Adipocyte (in vitro differentiated cells): ENCODE data around the gene CLDN6.
"Not testable (repeated sequence)": the region's sequence is repeated elsewhere in the genome, so short reads cannot be mapped to it uniquely, and the experiment has no call there.

ENCODE experiments used
- DNase-seq: peaks from one replicate; pipeline ENCODE4 v3.0.0-alpha.2; 2015; ENCODE audit warnings: low read depth
- H3K27me3 ChIP-seq: replicated peaks from 2 replicates; pipeline ENCODE4 v1.7.0; 2013; ENCODE audit warnings: mild to moderate bottlenecking, low read length, moderate library complexity; ENCODE audit not compliant: control insufficient read depth, insufficient read depth
- H3K36me3 ChIP-seq: 2 replicates; pipeline ENCODE4 v1.7.0; 2013; ENCODE audit warnings: low read length, mild to moderate bottlenecking, moderate library complexity; ENCODE audit not compliant: control insufficient read depth, insufficient read depth, severe bottlenecking
- H3K4me1 ChIP-seq: 2 replicates; pipeline ENCODE4 v1.7.0; 2013; ENCODE audit warnings: mild to moderate bottlenecking, low read length, moderate library complexity; ENCODE audit not compliant: control insufficient read depth, insufficient read depth
- H3K4me3 ChIP-seq: 2 replicates; pipeline ENCODE4 v1.7.0; 2013; ENCODE audit warnings: mild to moderate bottlenecking, low read length, moderate library complexity
- H3K9ac ChIP-seq: 2 replicates; pipeline ENCODE4 v1.7.0; 2013; ENCODE audit warnings: mild to moderate bottlenecking, low read length, moderate library complexity
- H3K9me3 ChIP-seq: 2 replicates; pipeline ENCODE4 v1.7.0; 2013; ENCODE audit warnings: mild to moderate bottlenecking, low read length, moderate library complexity; ENCODE audit not compliant: control insufficient read depth

CLDN6 gene

GRCh38 chr16:3058139-3059030, 40.4 kb upstream of the CLDN6 start:
- peak overlapping the region; percentile 86 for H3K4me3 ChIP-seq
- no peaks in the 10 kb centered on the region for H3K9me3 ChIP-seq
- peak overlapping the region; percentile 93 for H3K9ac ChIP-seq
- peaks cover 8% of the 10 kb centered on the region for H3K4me1 ChIP-seq
- H3K36me3 ChIP-seq: no peaks in the 10 kb centered on the region
- peak; percentile 52 for DNase-seq
- no peaks in the 10 kb centered on the region for H3K27me3 ChIP-seq

GRCh38 chr16:3057181-3058138, 39.5 kb upstream of the CLDN6 start:
- H3K4me3 ChIP-seq: no peak overlapping the region

DNA sequence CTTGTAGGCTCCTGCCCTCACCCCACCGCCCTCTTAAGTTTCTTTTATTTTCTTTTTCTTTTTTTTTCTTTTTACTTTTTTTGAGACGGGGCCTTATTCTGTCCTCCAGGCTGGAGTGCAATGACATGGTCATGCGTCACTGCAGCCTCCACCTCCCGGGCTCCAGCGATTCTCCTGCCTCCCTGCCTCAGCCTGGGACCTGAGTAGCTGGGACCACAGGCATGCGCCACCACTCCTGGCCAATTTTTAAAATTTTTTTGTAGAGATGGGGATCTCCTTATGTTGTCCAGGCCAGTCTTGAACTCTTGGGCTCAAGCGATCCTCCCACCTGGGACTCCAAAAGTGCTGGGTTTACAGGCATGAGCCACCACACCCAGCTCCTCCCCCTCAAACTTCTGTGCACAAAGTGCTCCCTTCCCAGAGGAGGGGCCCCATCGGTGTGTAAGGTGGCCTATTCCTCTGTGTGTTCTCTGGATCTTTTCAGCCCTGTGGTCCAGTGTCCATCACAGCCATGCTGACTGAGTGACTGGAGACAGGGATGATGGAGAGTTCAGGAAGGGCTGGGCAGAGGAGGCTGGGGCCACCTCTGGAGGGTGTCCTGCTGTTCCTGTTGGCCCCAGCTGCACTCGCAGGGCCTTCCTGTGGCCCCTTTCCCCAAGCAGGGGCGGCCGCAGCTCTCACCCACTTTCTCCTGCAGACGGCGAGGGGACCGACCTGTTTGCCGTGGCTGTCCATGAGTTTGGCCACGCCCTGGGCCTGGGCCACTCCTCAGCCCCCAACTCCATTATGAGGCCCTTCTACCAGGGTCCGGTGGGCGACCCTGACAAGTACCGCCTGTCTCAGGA, 38.6 kb upstream of the CLDN6 start:
- H3K36me3 ChIP-seq: no peaks in the 10 kb centered on the region
- peaks cover 6% of the 10 kb centered on the region for H3K27me3 ChIP-seq
- no peaks in the 10 kb centered on the region for H3K9me3 ChIP-seq
- no peak for DNase-seq
- H3K4me1 ChIP-seq: peaks cover 8% of the 10 kb centered on the region
- H3K9ac ChIP-seq: no peak overlapping the region
- no peak overlapping the region for H3K4me3 ChIP-seq

More at GRCh38 chr16:3057181-3058138, 39.5 kb upstream of the CLDN6 start:
- H3K36me3 ChIP-seq: no peaks in the 10 kb centered on the region
- DNase-seq: no peak
- H3K9ac ChIP-seq: no peak overlapping the region
- no peaks in the 10 kb centered on the region for H3K27me3 ChIP-seq
- no peaks in the 10 kb centered on the region for H3K9me3 ChIP-seq
- peaks cover 8% of the 10 kb centered on the region for H3K4me1 ChIP-seq

GRCh38 chr16:3055734-3056115, 37.7 kb upstream of the CLDN6 start:
- not testable (repeated sequence) for H3K9me3 ChIP-seq, H3K4me1 ChIP-seq, H3K9ac ChIP-seq, DNase-seq, H3K36me3 ChIP-seq, H3K4me3 ChIP-seq
- peaks cover 14% of the 10 kb centered on the region for H3K27me3 ChIP-seq

DNA sequence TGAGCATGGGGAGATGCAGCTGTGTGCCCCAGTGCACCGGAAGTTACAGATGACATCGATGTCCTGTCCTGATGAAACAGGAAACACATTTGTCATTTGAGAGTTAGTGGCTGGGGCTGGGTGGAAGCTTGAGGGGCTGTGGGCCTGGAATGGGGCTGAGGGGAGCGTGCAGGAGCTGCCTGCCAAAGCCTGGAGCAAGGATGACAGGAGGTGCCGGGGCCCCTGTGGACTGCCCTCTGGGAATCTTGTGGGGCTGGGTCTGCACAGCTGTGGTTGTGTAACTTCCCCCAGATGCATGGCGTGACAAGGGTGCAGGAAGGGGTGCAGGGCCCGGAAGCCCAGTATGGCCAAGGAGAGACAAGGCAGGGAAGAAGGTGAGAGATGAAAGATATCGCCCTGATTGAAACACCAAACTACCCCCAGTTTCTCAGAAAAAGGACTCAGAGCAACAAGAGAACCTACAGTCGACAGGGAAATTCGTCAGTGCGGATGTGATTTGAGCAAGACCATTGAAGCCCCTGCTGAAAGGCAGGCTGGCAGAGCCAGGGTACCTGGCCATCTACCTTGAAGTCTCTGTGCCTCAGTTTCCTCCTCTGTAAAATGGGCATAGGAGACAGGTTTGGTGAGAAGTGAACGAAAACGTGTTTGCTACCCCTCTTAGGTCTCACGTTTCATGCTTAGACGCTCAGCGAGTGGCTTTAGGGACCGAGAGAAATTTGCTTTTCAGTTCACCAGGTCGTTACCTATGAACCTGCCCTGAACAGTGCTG, 37.2 kb upstream of the CLDN6 start:
- H3K4me1 ChIP-seq: peaks cover 8% of the 10 kb centered on the region
- DNase-seq: no peak
- peaks cover 20% of the 10 kb centered on the region for H3K27me3 ChIP-seq
- no peak overlapping the region for H3K4me3 ChIP-seq
- no peak overlapping the region for H3K9ac ChIP-seq
- H3K9me3 ChIP-seq: no peaks in the 10 kb centered on the region
- no peaks in the 10 kb centered on the region for H3K36me3 ChIP-seq

GRCh38 chr16:3053330-3053710, 35.3 kb upstream of the CLDN6 start:
- not testable (repeated sequence) for H3K9me3 ChIP-seq, H3K36me3 ChIP-seq, DNase-seq, H3K4me3 ChIP-seq, H3K4me1 ChIP-seq, H3K9ac ChIP-seq
- peaks cover 38% of the 10 kb centered on the region for H3K27me3 ChIP-seq

GRCh38 chr16:3052571-3053329, 34.8 kb upstream of the CLDN6 start:
- H3K9ac ChIP-seq, H3K9me3 ChIP-seq, H3K36me3 ChIP-seq, H3K4me3 ChIP-seq, H3K4me1 ChIP-seq, DNase-seq: not testable (repeated sequence)
- H3K27me3 ChIP-seq: peaks cover 42% of the 10 kb centered on the region

- Histone ChIP-seq H3K36me3 (no peaks in the 10 kb centered on the region), H3K4me3 (no peak overlapping the region), H3K9ac (no peak overlapping the region), H3K27me3 (peaks cover 51% of the 10 kb centered on the region), H3K9me3 (no peaks in the 10 kb centered on the region), H3K4me1 (no peaks in the 10 kb centered on the region)
- DNase-seq: no peak
Observed at GRCh38 chr16:3051494-3051893, 33.5 kb upstream of the CLDN6 start.

DNA sequence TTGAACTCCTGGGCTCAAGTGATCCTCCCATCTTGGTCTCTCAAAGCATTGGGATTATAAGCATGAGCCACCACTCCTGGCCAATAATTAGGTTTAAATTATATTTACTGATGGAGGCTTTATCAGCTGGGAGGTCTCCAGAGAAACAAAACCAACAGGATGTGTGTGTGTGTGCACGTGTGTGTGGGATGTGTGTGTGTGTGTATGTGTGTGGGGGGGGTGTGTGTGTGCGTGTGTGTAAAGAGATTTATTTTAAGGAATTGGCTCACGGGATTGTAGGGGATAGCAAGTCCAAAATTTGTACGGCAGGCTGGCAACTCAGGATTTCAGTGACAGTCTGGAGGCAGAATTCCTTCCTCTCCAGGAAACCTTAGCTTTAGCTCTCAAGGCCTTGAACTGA, 33.0 kb upstream of the CLDN6 start:
- Histone ChIP-seq H3K27me3 (peaks cover 51% of the 10 kb centered on the region), H3K4me1 (no peaks in the 10 kb centered on the region), H3K4me3 (no peak overlapping the region), H3K36me3 (no peaks in the 10 kb centered on the region), H3K9me3 (no peaks in the 10 kb centered on the region), H3K9ac (no peak overlapping the region)
- DNase-seq: no peak

DNA sequence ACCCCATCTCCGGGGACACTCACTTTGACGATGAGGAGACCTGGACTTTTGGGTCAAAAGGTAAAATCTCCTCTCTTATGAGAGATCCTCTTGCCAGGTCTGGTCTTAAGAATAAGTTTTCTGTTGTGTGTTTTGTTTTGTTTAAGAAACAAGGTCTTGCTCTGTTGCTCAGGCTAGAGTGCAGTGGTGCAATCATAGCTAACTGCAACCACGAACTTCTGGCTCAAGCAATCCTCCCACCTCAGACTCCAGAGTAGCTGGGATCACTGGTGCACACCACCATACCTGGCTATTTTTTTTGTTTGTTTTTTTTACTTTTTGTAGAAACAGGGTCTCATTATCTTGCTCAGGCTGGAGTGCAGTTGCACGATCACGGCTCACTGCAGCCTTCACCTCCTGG, 32.5 kb upstream of the CLDN6 start:
- DNase-seq: no peak
- H3K4me3 ChIP-seq: no peak overlapping the region
- H3K4me1 ChIP-seq: peaks cover 2% of the 10 kb centered on the region
- no peaks in the 10 kb centered on the region for H3K36me3 ChIP-seq
- H3K9ac ChIP-seq: no peak overlapping the region
- peaks cover 51% of the 10 kb centered on the region for H3K27me3 ChIP-seq
- H3K9me3 ChIP-seq: no peaks in the 10 kb centered on the region
